Panc1 (cell line): ENCODE measurements around the gene NDOR1. TPM values are rescaled to one million over a fixed set of nuclear protein-coding genes. Genes with fewer than 3 reads are reported as not detected.

Experiments used
- ATAC-seq: fragments of 200-7000 bp; cut with Tn5 transposase; 2 replicates; pipeline ENCODE4 v1.9.1; 2020; ENCODE audit warnings: mild to moderate bottlenecking, moderate library complexity
- BruUV-seq: library from RNA; stranded (reverse); fragments of 400-500 nt; replicated peaks from 2 replicates; lab custom pipeline; 2021; lab: Mats Ljungman, UMichigan
- CTCF ChIA-PET: fragments of 300-600 bp; sonication (Branson Sonifier 250); formaldehyde crosslinking; loops from one replicate; lab custom pipeline; 2022; ENCODE audit warnings: antibody characterized with exemption; lab: Charles Lee
- POLR2A ChIA-PET: fragments of 300-600 bp; sonication (Branson Sonifier 250); formaldehyde crosslinking; loops from one replicate; lab custom pipeline; 2022; ENCODE audit warnings: antibody characterized with exemption; lab: Charles Lee
- DNase-seq: peaks from one replicate; pipeline ENCODE4 v3.0.0-alpha.2; 2010; ENCODE audit warnings: low read depth, low spot score
- H3K27ac ChIP-seq: 2 replicates; pipeline ENCODE4 v1.5.1; 2011; ENCODE audit warnings: mild to moderate bottlenecking, low read length, inconsistent platforms
- H3K27me3 ChIP-seq: fragments of 200-500 bp; sonication (Bioruptor generic); 2 replicates; pipeline ENCODE4 v1.6.0; 2014; ENCODE audit warnings: low read length, inconsistent platforms; ENCODE audit not compliant: control insufficient read depth, insufficient read depth
- H3K36me3 ChIP-seq: fragments of 200-500 bp; sonication (Bioruptor generic); 2 replicates; pipeline ENCODE4 v1.5.1; 2014; ENCODE audit warnings: inconsistent platforms, mild to moderate bottlenecking, low read length, moderate library complexity; ENCODE audit not compliant: control insufficient read depth, insufficient read depth
- H3K4me1 ChIP-seq: 2 replicates; pipeline ENCODE4 v1.5.1; 2011; ENCODE audit warnings: inconsistent platforms, mild to moderate bottlenecking, low read length, moderate library complexity; ENCODE audit not compliant: control insufficient read depth, insufficient read depth
- H3K4me3 ChIP-seq, 2 experiments: 2 replicates each; pipeline ENCODE4 v1.5.1; 2011 to 2012; ENCODE audit warnings: low read depth in 2 of 2, low read length in 2 of 2, mild to moderate bottlenecking in 2 of 2, inconsistent platforms in 1 of 2, moderate library complexity in 1 of 2
- H3K9me3 ChIP-seq: fragments of 200-500 bp; sonication (Bioruptor generic); 2 replicates; pipeline ENCODE4 v1.5.1; 2014; ENCODE audit warnings: low read depth, mild to moderate bottlenecking, inconsistent platforms, low read length, moderate library complexity; ENCODE audit not compliant: control insufficient read depth, insufficient read depth
- CTCF ChIP-seq: fragments of 450-650 bp; IDR thresholded peaks from 2 replicates; pipeline ENCODE4 v1.5.1; 2017; ENCODE audit warnings: mild to moderate bottlenecking
- POLR2AphosphoS5 ChIP-seq: IDR thresholded peaks from 2 replicates; pipeline ENCODE4 v1.6.1; 2012; ENCODE audit warnings: mild to moderate bottlenecking, low read depth, low read length, moderate library complexity
- REST ChIP-seq, 2 experiments: IDR thresholded peaks; 2 replicates each; pipeline ENCODE4 v1.6.1; 2011 to 2012; ENCODE audit warnings: low read depth in 2 of 2, control low read depth in 1 of 2, low read length in 1 of 2, mild to moderate bottlenecking in 1 of 2, moderate library complexity in 1 of 2; ENCODE audit not compliant: insufficient read depth in 1 of 2
- SIN3A ChIP-seq: IDR thresholded peaks from 2 replicates; pipeline ENCODE4 v1.6.1; 2012; ENCODE audit warnings: low read depth, mild to moderate bottlenecking, low read length, moderate library complexity, borderline replicate concordance; ENCODE audit not compliant: insufficient read depth
- TCF7L2 ChIP-seq: IDR thresholded peaks from 2 replicates; pipeline ENCODE4 v1.6.1; 2011; ENCODE audit warnings: mild to moderate bottlenecking, low read depth, low read length, inconsistent platforms
- in situ Hi-C: cut with HindIII; loops from 2 replicates; pipeline ENCODE4 v1.10.0; 2016; ENCODE audit warnings: low sequenced_read_pairs, low pct_unique_long_range_greater_than_20kb
- intact Hi-C: fragments of 100-400 bp; cut with micrococcal nuclease; formaldehyde crosslinking; loops from one replicate; pipeline ENCODE4 v1.10.0; 2022; ENCODE audit not compliant: unreplicated experiment
- total RNA-seq: library from RNA; stranded (reverse); gene quantifications from one replicate; pipeline ENCODE4 v1.2.1, GENCODE V29; 2021; ENCODE audit not compliant: unreplicated experiment

Gene NDOR1
- total RNA-seq, 1 experiment from 2014 or later, result 15.6 TPM

DNA sequence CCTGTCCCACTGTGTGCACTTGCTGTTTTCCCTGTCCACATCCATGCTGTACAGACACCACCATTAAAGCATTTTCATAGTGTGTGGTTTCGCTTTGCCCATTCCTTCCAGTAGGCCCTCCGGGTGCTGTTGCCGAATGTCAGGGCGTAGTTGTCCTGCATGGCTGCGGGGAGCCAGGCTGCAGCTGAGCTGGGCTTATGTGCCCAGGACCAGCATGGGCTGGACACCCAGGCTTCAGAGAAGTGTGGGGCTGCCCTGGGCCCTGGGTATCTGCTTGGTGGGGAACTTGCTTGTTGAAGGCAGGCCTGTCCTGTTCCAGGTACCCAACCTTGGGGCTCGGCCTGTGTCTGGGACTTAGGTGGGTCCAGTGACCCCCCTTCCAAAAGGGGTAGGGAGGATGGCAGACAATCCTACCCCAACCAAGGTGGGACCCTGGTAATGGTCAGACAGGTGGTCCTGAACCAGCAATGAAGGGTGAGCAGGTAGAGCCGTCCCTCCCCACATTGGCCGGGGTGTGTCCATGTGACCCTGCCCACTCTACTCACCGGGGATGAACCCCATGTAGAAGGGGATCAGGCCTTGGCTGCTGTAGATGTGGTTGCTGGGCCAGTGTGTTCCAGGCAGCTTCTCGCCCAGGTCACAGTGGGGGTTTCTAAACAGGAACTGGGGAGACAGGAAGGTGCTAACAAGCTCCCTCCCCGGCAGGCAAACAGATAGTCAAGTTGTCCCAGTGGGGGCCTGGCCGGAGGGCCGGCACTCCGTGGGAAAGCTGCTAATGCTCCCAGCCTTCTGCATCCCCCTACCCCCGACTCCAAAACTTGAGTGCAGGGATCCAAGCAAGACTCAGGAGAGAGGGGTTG, 38.4 kb downstream of the NDOR1 start:
- in situ Hi-C loops (no loop called here), intact Hi-C loops (no loop called here)
- Histone ChIP-seq H3K4me1 (peaks cover 20% of the 10 kb centered on the region), H3K9me3 (no peaks in the 10 kb centered on the region), H3K27ac (0 out of 2 replicates have a peak overlapping the region, but pooled peaks have one; percentile 39), H3K27me3 (no peaks in the 10 kb centered on the region), H3K36me3 (peaks cover 4% of the 10 kb centered on the region), H3K4me3 (peak overlapping the region in 1 of 2 experiments; percentile 70; a peak in 1 of 4 replicates)
- peak; percentile 10 for ATAC-seq
- TF ChIP-seq CTCF (no peak), POLR2AphosphoS5 (peak; percentile 89)
- POLR2A ChIA-PET, result no interaction called here
- no peak for DNase-seq
- BruUV-seq, result no TSS peak
- CTCF ChIA-PET, result no interaction called here

- ChIA-PET POLR2A (no interaction called here), CTCF (no interaction called here)
- no TSS peak for BruUV-seq
- in situ Hi-C loops (no loop called here), intact Hi-C loops (no loop called here)
- H3K4me3 ChIP-seq, result no peak overlapping the region
- H3K4me1 ChIP-seq, result peaks cover 16% of the 10 kb centered on the region
- peaks cover 4% of the 10 kb centered on the region for H3K36me3 ChIP-seq
- H3K9me3 ChIP-seq, result no peaks in the 10 kb centered on the region
- ATAC-seq, result peak; percentile 19
- no peak for DNase-seq
- 0 out of 2 replicates have a peak overlapping the region, but pooled peaks have one; percentile 39 for H3K27ac ChIP-seq
- TF ChIP-seq POLR2AphosphoS5 (no peak), TCF7L2 (no peak), REST (IDR thresholded peaks at IDR 0.05; ENCODE audit: insufficient read depth in 1 of 2, low read depth in 2 of 2, low read length in 1 of 2) (no peak), CTCF (no peak), SIN3A (no peak)
- no peaks in the 10 kb centered on the region for H3K27me3 ChIP-seq
Measured at GRCh38 chr9:137244486-137245449, 39.3 kb downstream of the NDOR1 start.
